IMR-90 (cell line): ENCODE results near the gene SURF1. TPM values are rescaled to one million over a fixed set of nuclear protein-coding genes. Genes with fewer than 3 reads are reported as not detected.

Experiments used
- ATAC-seq: fragments of 200-7000 bp; cut with Tn5 transposase; 2 replicates; pipeline ENCODE4 v1.9.1; 2020; ENCODE audit warnings: low read depth, mild to moderate bottlenecking, moderate library complexity
- BruUV-seq: library from RNA; stranded (reverse); fragments of 400-500 nt; replicated peaks from 2 replicates; lab custom pipeline; 2021; lab: Mats Ljungman, UMichigan
- CTCF ChIA-PET: fragments of 300-600 bp; formaldehyde crosslinking; extraction: SDS; loops from one replicate; lab custom pipeline; 2021; ENCODE audit warnings: antibody characterized with exemption; lab: Yijun Ruan, JAX
- POLR2A ChIA-PET: fragments of 300-600 bp; sonication (Branson Sonifier 250); formaldehyde crosslinking; loops from one replicate; lab custom pipeline; 2022; ENCODE audit warnings: antibody characterized with exemption; ENCODE audit not compliant: unreplicated experiment; lab: Charles Lee
- DNase-seq: peaks from one replicate; pipeline ENCODE4 v3.0.0; 2013
- H2AFZ ChIP-seq: replicated peaks from 2 replicates; pipeline ENCODE3; 2013; ENCODE audit warnings: low read length, mild to moderate bottlenecking; ENCODE audit not compliant: poor library complexity
- H2AK5ac ChIP-seq: 2 replicates; pipeline ENCODE4 v1.6.1; 2013; ENCODE audit warnings: low read depth, low read length, inconsistent platforms
- H2AK9ac ChIP-seq: replicated peaks from 2 replicates; pipeline ENCODE3; 2013; ENCODE audit warnings: mild to moderate bottlenecking, low read depth, low read length, moderate library complexity; ENCODE audit not compliant: poor library complexity
- H2BK120ac ChIP-seq: 2 replicates; pipeline ENCODE4 v1.6.1; 2013; ENCODE audit warnings: low read depth, low read length, inconsistent platforms
- H2BK15ac ChIP-seq: 3 replicates; pipeline ENCODE4 v1.6.1; 2013; ENCODE audit warnings: low read depth, low read length, inconsistent platforms
- H2BK20ac ChIP-seq: 2 replicates; pipeline ENCODE4 v1.6.1; 2013; ENCODE audit warnings: low read depth, mild to moderate bottlenecking, inconsistent platforms, low read length, moderate library complexity
- H2BK5ac ChIP-seq: 2 replicates; pipeline ENCODE4 v1.6.1; 2013; ENCODE audit warnings: mild to moderate bottlenecking, low read depth, low read length, inconsistent platforms; ENCODE audit not compliant: poor library complexity, severe bottlenecking
- H3K14ac ChIP-seq: replicated peaks from 2 replicates; pipeline ENCODE4 v1.6.1; 2013; ENCODE audit warnings: low read depth, low read length, inconsistent platforms
- H3K18ac ChIP-seq: 2 replicates; pipeline ENCODE4 v1.6.1; 2013; ENCODE audit warnings: low read depth, low read length, control low read depth
- H3K23ac ChIP-seq: 2 replicates; pipeline ENCODE4 v1.6.1; 2013; ENCODE audit warnings: low read depth, low read length, inconsistent platforms
- H3K27ac ChIP-seq: 2 replicates; pipeline ENCODE4 v1.5.1; 2013; ENCODE audit warnings: mild to moderate bottlenecking, control low read depth, low read length; ENCODE audit not compliant: insufficient read depth
- H3K27me3 ChIP-seq: 2 replicates; pipeline ENCODE4 v1.6.1; 2013; ENCODE audit warnings: low read length; ENCODE audit not compliant: control insufficient read depth, insufficient read depth
- H3K36me3 ChIP-seq: 2 replicates; pipeline ENCODE4 v1.6.1; 2013; ENCODE audit warnings: low read length, mixed read lengths; ENCODE audit not compliant: control insufficient read depth, insufficient read depth
- H3K4ac ChIP-seq: 2 replicates; pipeline ENCODE4 v1.6.1; 2013; ENCODE audit warnings: low read depth, low read length, inconsistent platforms
- H3K4me1 ChIP-seq: 2 replicates; pipeline ENCODE4 v1.6.1; 2013; ENCODE audit warnings: low read length, mixed read lengths; ENCODE audit not compliant: control insufficient read depth, insufficient read depth
- H3K4me2 ChIP-seq: 2 replicates; pipeline ENCODE4 v1.6.1; 2013; ENCODE audit warnings: low read depth, mild to moderate bottlenecking, control low read depth, low read length, moderate library complexity
- H3K4me3 ChIP-seq: 2 replicates; pipeline ENCODE4 v1.5.1; 2013; ENCODE audit warnings: low read depth, mild to moderate bottlenecking, control low read depth, low read length, moderate library complexity; ENCODE audit not compliant: insufficient read depth
- H3K56ac ChIP-seq: 2 replicates; pipeline ENCODE4 v1.6.1; 2013; ENCODE audit warnings: low read length, inconsistent platforms; ENCODE audit not compliant: insufficient read depth; ENCODE audit errors: extremely low read depth
- H3K79me1 ChIP-seq, 2 experiments: 2 replicates each; pipeline ENCODE4 v1.6.1; 2013; ENCODE audit warnings: low read length in 2 of 2, inconsistent platforms in 1 of 2, low read depth in 1 of 2
- H3K9ac ChIP-seq: 2 replicates; pipeline ENCODE4 v1.6.1; 2013; ENCODE audit warnings: low read depth, low read length, control low read depth
- H3K9me1 ChIP-seq: 2 replicates; pipeline ENCODE4 v1.6.1; 2013; ENCODE audit warnings: low read length, inconsistent platforms; ENCODE audit not compliant: insufficient read depth
- H3K9me3 ChIP-seq: 2 replicates; pipeline ENCODE4 v1.6.1; 2013; ENCODE audit warnings: low read length; ENCODE audit not compliant: control insufficient read depth, insufficient read depth
- H4K20me1 ChIP-seq: 2 replicates; pipeline ENCODE4 v1.6.1; 2013; ENCODE audit warnings: low read length, inconsistent platforms; ENCODE audit not compliant: insufficient read depth
- H4K5ac ChIP-seq: 2 replicates; pipeline ENCODE4 v1.6.1; 2013; ENCODE audit warnings: mild to moderate bottlenecking, low read depth, low read length, control low read depth
- H4K8ac ChIP-seq, 2 experiments: 2 replicates each; pipeline ENCODE4 v1.6.1; 2013; ENCODE audit warnings: low read depth in 2 of 2, low read length in 2 of 2, control low read depth in 1 of 2, inconsistent platforms in 1 of 2
- H4K91ac ChIP-seq: 2 replicates; pipeline ENCODE4 v1.6.1; 2013; ENCODE audit warnings: low read depth, low read length, inconsistent platforms; ENCODE audit not compliant: insufficient read depth
- BHLHE40 ChIP-seq: fragments of 150-350 bp; IDR thresholded peaks from 2 replicates; pipeline ENCODE4 v1.6.1; 2016; ENCODE audit warnings: mild to moderate bottlenecking, low read depth, low read length
- FOS ChIP-seq: fragments of 150-350 bp; IDR thresholded peaks from 2 replicates; pipeline ENCODE4 v1.6.1; 2016; ENCODE audit warnings: low read depth, low read length
- MAFK ChIP-seq: IDR thresholded peaks from 2 replicates; pipeline ENCODE4 v1.6.1; 2012; ENCODE audit warnings: low read depth, low read length, improper control_type of control experiment
- MAZ ChIP-seq: IDR thresholded peaks from 2 replicates; pipeline ENCODE4 v1.6.1; 2012; ENCODE audit warnings: low read depth, mild to moderate bottlenecking, low read length, improper control_type of control experiment, moderate library complexity, borderline replicate concordance
- WGBS, 2 experiments: methylation state at CpG; one replicate each; pipeline versions ENCODE4 v1.1.5 to v1.1.7; 2013; ENCODE audit warnings: missing lambda C conversion rate in 2 of 2; ENCODE audit not compliant: insufficient read length in 1 of 2; ENCODE audit errors: extremely low coverage in 2 of 2; 5-methylcytosine and 5-hydroxymethylcytosine counted together
- dilution Hi-C: fragments of 300-500 bp; cut with HindIII; formaldehyde crosslinking; loops from one replicate; pipeline ENCODE4 v1.14.3; 2018; ENCODE audit warnings: low sequenced_read_pairs; ENCODE audit not compliant: unreplicated experiment
- in situ Hi-C: fragments of 300-500 bp; cut with MboI; formaldehyde crosslinking; loops from 3 replicates; pipeline ENCODE4 v1.14.3; 2019; ENCODE audit warnings: low sequenced_read_pairs, inconsistent platforms, mixed read lengths
- intact Hi-C: fragments of 100-400 bp; cut with micrococcal nuclease; formaldehyde crosslinking; loops from 2 replicates; pipeline ENCODE4 v1.10.0; 2022
- polyA plus RNA-seq, 3 experiments: library from polyadenylated mRNA; depleted of rRNA; stranded (reverse); fragments of >200 nt; gene quantifications; 2 replicates each; pipeline ENCODE4 v1.2.3, GENCODE V29; 2012; ENCODE audit warnings: low replicate concordance in 1 of 3
- total RNA-seq: library from RNA; depleted of rRNA; stranded (reverse); fragments of >200 nt; gene quantifications from 2 replicates; pipeline ENCODE4 v1.2.3, GENCODE V29; 2012

Gene SURF1
- total and polyA plus RNA-seq, 2 of the 4 experiments (the other 2 are of a cell fraction), result 15.1 to 24.5 TPM

- no peak overlapping the region for H3K14ac ChIP-seq
- peaks cover 17% of the 10 kb centered on the region for H4K20me1 ChIP-seq
- peaks cover 0 to 22% of the 10 kb centered on the region in 2 experiments; a peak in 2 of 4 replicates for H3K79me1 ChIP-seq
- H4K5ac ChIP-seq, result no peak overlapping the region
- peaks cover 40% of the 10 kb centered on the region for H3K36me3 ChIP-seq
- H2BK15ac ChIP-seq, result no peak overlapping the region
- no peak overlapping the region for H2AK5ac ChIP-seq
- intact Hi-C loops, result loop anchor here (1.0 to 5.0 kb wide), 2 partner anchors 81 to 587 kb away; partner anchors contain the start of gene VAV2
- peak overlapping the region; percentile 46 for H2AK9ac ChIP-seq
- peak overlapping the region; percentile 34 for H2AFZ ChIP-seq
- no TSS peak for BruUV-seq
- no peak for TF ChIP-seq FOS
- TF ChIP-seq MAFK, result no peak
- TF ChIP-seq BHLHE40, result 0 out of 2 replicates have a peak, but pooled peaks have one; percentile 28
- TF ChIP-seq MAZ, result no peak
- peaks cover 2% of the 10 kb centered on the region; the same call in 1 of the 2 replicates for H3K4me1 ChIP-seq
- H3K9me1 ChIP-seq, result 0 out of 2 replicates have a peak, but pooled peaks cover 4% of the 10 kb centered on the region
- in situ Hi-C loops, result loop anchor here (10.0 kb wide), 2 partner anchors 79 to 319 kb away; no protein-coding TSS in a partner anchor
- no peak overlapping the region for H4K91ac ChIP-seq
- H3K4me2 ChIP-seq, result no peak overlapping the region
- ChIA-PET CTCF (no interaction called here), POLR2A (no interaction called here)
- 89% methylated on average over 5 of the region's 19 CpGs; no CpG with 5 or more reads in 1 of the 2 experiments for WGBS, 2 experiments
- H2BK20ac ChIP-seq, result no peak overlapping the region
- H3K9ac ChIP-seq, result no peak overlapping the region
- no peak overlapping the region for H3K56ac ChIP-seq
- no peak overlapping the region for H2BK5ac ChIP-seq
- H3K23ac ChIP-seq, result no peak overlapping the region
- dilution Hi-C loops, result no loop called here
- no peak overlapping the region; the same call in 1 of the 2 replicates for H3K27ac ChIP-seq
- DNase-seq (peak; percentile 60), ATAC-seq (peak; percentile 13)
- no peaks in the 10 kb centered on the region for H3K9me3 ChIP-seq
- H3K18ac ChIP-seq, result no peak overlapping the region
- no peaks in the 10 kb centered on the region for H3K27me3 ChIP-seq
- H3K4me3 ChIP-seq, result no peak overlapping the region
- H4K8ac ChIP-seq, result no peak overlapping the region
- H3K4ac ChIP-seq, result no peak overlapping the region
- no peak overlapping the region for H2BK120ac ChIP-seq
Measured at GRCh38 chr9:133405508-133406438, 49.5 kb upstream of the SURF1 start.
